HG03045 (cell line): ENCODE data around the gene ADIPOR2.
"Not testable (repeated sequence)": the region's sequence is repeated elsewhere in the genome, so short reads cannot be mapped to it uniquely, and the experiment has no call there.

Source experiments
- ATAC-seq: cut with Tn5 transposase; IDR thresholded peaks from one replicate; pipeline ENCODE4 v1.9.1; 2021; ENCODE audit warnings: mild to moderate bottlenecking, moderate library complexity; ENCODE audit not compliant: unreplicated experiment

Gene ADIPOR2

GRCh38 chr12:1731019-1731687 is 40.3 kb downstream of the ADIPOR2 start:
- ATAC-seq: no peak

GRCh38 chr12:1731688-1732078 is 40.8 kb downstream of the ADIPOR2 start:
- not testable (repeated sequence) for ATAC-seq

GRCh38 chr12:1732914-1733313 is 42.0 kb downstream of the ADIPOR2 start:
- no peak for ATAC-seq

- not testable (repeated sequence) for ATAC-seq
Observed at GRCh38 chr12:1733712-1734111, 42.8 kb downstream of the ADIPOR2 start.

DNA sequence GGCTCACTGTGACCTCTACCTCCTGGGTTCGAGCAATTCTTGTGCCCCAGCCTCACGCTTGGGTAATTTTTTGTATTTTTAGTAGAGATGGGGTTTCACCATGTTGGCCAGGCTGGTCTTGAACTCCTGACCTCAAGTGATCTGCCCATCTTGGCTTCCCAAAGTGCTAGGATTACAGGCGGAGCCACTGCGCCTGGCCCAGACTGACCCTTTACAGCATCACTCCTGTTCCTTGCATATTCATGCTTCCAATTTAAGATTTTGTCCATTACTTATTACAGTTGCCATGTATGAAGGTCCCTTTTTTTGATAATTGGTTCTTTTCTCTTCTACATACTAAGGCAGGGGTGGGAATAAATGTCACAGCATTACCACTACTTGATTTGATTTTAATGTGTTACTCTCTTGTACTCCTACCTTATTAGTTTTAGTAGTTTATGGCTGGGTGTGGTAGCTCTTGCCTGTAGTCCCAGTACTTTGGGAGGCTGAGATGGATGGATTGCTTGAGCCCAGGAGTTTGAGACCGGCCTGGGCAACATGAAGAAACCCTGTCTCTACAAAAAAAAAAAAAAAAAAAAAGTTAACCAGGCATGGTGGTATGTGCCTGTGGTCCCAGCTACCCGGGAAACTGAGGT is 46.9 kb downstream of the ADIPOR2 start:
- ATAC-seq: no peak

- ATAC-seq: no peak
Observed at GRCh38 chr12:1738446-1738845, 47.6 kb downstream of the ADIPOR2 start.

DNA sequence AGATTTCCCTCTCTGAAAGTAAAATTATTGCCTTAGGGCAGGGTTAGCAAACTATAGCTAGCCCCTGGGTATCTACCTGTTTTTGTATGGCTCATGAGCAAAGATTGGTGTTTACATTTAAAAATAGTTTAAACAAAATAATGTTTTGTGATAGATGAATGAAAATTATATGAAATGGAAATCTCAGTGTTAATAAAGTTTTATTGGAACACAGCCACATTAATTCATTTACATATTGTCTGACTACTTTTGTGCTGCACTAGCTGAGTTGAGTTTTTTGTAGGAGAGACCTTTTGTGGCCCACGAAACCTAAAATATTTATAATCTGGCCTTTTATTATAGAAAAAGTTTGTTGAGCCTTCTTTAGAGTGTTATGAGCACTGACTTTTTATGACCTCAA is 48.5 kb downstream of the ADIPOR2 start:
- ATAC-seq: no peak

GRCh38 chr12:1740161-1740948 is 49.5 kb downstream of the ADIPOR2 start:
- no peak for ATAC-seq

GRCh38 chr12:1741154-1741949 is 50.5 kb downstream of the ADIPOR2 start:
- no peak for ATAC-seq

DNA sequence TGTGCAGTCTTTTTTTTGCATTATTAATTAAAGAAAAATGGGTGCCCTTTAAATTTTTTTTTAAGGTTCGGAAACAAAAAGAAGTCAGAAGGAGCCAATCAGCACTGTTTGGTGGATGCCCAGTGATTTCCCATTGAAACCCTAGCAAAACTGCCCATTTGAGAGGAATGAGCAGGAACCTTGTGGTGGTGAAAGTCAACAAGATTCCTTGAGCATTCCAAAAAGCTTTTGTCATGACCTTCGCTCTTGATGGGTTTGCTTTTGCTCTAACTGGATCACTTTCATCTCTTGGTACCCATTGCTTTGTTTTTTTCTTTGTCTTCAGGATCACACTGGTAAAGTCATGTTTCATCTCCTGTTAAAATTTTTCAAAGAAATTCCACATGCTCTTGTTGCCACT is 54.1 kb downstream of the ADIPOR2 start:
- no peak for ATAC-seq

DNA sequence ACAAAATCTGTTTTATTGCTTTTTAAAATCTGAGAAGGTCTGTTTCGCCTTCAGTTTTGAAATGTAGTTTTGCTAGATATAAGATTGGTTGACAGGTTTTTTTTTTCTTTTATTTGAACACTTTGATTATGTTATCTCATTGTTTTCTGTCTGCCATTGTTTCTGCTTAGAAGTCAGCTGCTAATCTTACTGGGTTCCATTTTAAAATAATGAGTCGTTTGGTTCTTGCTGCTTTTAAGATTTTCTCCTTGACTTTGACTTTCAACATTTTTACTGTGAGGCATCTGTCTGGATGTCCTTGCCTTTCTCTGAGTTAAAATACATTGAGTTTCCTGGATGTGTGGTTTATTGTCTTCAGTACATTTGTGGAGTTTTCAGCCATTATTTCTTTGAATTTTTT is 56.7 kb downstream of the ADIPOR2 start:
- ATAC-seq: no peak

DNA sequence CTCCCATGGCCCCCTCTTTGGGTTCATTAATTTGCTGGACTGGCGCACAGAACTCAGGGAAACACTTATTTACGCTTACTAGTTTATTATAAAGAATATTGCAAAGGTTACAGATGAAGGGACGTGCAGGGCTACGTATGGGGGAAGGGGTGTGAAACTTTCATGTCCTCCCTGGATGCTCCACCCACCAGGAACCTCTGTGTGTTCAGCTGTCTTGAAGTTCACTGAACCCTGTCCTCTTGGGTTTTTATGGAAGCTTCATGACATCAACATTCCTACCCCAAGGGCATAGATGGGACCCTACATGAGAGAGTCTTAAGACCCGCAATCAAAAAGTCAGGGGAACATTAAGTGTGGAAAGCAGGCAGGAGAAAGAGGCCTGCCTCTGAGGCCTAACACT is 58.1 kb downstream of the ADIPOR2 start:
- no peak for ATAC-seq

GRCh38 chr12:1750300-1750699 is 59.4 kb downstream of the ADIPOR2 start:
- no peak for ATAC-seq

DNA sequence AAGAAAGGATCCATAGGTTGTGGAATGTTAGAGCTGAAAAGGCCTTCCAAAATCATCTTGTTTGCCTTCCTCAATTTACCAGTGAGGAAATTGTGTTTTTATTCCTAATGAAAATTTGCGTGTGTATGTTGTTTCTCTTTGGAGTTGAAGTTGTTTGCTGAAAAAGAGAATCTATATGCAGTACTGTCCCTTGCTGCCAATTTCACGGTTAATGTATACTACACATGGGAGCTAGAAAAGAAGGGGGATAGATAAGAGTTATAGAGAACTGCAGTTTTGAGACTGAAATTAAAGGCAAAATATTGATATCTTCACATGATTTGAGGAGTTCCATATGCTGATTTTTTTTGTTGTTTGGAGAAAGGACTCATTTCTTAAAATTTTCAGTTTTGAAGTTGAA is 67.5 kb downstream of the ADIPOR2 start:
- no peak for ATAC-seq

- ATAC-seq: no peak
Observed at GRCh38 chr12:1758887-1759286, 68.0 kb downstream of the ADIPOR2 start.

DNA sequence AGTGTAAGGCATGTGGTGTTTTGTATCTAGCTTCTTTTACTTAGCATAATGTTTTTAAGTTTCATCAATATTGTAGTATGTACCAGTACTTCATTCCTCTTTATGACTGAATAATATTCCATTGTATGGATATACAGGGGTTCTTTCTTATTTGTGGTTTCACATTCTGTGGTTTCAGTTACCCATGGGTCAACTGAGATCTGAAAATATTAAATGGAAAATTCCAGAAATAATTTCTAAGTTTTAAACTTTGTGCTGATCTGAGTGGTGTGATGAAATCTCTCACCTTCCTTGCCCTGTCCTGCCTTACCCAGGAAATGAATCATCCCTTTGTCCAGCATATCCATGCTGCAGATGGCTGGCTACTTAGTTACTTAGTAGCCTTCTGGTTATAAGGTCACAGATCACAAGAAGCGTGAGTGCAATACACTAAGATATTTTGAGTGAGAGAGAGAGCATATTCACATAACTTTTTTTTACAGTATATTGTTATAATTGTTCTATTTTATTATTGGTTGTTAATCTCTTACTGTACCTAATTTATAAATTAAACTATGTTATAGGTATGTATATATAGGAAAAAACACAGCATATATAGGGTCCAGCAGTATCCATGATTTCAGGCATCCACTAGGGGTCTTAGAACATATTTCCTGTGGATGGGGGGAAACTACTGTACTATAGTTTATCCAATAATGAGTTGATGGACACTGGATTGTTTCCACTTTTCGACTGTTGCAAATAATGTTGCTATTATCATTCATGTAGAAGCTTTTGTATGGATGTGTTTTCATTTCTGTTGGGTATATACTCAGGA is 69.9 kb downstream of the ADIPOR2 start:
- ATAC-seq: no peak

DNA sequence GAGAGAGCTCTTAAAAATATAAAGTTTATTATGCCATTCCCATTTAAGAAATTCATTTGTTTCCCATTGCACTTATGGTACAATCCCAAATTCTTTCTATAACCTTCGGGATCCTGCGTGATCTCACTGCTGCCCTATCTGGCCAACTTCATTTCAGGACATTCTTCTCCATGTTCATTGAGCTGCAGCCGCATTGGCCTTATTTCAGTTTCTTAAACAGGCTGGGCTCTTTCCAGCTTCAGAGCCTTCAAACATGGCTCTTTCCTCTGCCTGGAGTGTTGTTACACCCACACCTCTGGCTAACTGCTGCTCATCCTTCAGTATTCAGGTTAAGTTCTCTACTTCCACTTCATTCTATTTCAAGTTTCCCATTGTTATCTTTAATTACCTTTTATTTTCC is 71.0 kb downstream of the ADIPOR2 start:
- ATAC-seq: no peak

GRCh38 chr12:1763153-1763552 is 72.3 kb downstream of the ADIPOR2 start:
- no peak for ATAC-seq

- no peak for ATAC-seq
Observed at GRCh38 chr12:1766110-1766509, 75.2 kb downstream of the ADIPOR2 start.

GRCh38 chr12:1767407-1768090 is 76.7 kb downstream of the ADIPOR2 start:
- ATAC-seq: no peak
